ENCODE measurements around the gene LDB2.
"Not testable (repeated sequence)": the region's sequence is repeated elsewhere in the genome, so short reads cannot be mapped to it uniquely, and the experiment has no call there.

Gene LDB2

GRCh38 chr4:16530688-16531635 is 367.5 kb downstream of the LDB2 start:
- no peak for DNase-seq

GRCh38 chr4:16524911-16525554 is 373.4 kb downstream of the LDB2 start:
- DNase-seq: no peak

- DNase-seq: no peak
Observed at GRCh38 chr4:16524406-16524805, 374.0 kb downstream of the LDB2 start.

GRCh38 chr4:16523526-16523925 is 374.9 kb downstream of the LDB2 start:
- not testable (repeated sequence) for DNase-seq

GRCh38 chr4:16521156-16521915 is 377.1 kb downstream of the LDB2 start:
- no peak for DNase-seq

- peak; percentile 17 for DNase-seq
Observed at GRCh38 chr4:16516796-16517439, 381.5 kb downstream of the LDB2 start.

- no peak for DNase-seq
Observed at GRCh38 chr4:16513876-16514275, 384.6 kb downstream of the LDB2 start.

- no peak for DNase-seq
Observed at GRCh38 chr4:16508968-16509367, 389.5 kb downstream of the LDB2 start.

GRCh38 chr4:16505726-16506125 is 392.7 kb downstream of the LDB2 start:
- no peak for DNase-seq

GRCh38 chr4:16505267-16505666 is 393.2 kb downstream of the LDB2 start:
- no peak for DNase-seq

- DNase-seq: no peak
Observed at GRCh38 chr4:16503421-16504100, 394.9 kb downstream of the LDB2 start.

- no peak for DNase-seq
Observed at GRCh38 chr4:16498978-16499377, 399.5 kb downstream of the LDB2 start.

- DNase-seq: no peak
Observed at GRCh38 chr4:16496501-16496900, 401.9 kb downstream of the LDB2 start.

GRCh38 chr4:16492872-16493271 is 405.6 kb downstream of the LDB2 start:
- no peak for DNase-seq

GRCh38 chr4:16489226-16489625 is 409.2 kb downstream of the LDB2 start:
- no peak for DNase-seq

GRCh38 chr4:16488084-16488483 is 410.4 kb downstream of the LDB2 start:
- no peak for DNase-seq

- DNase-seq: no peak
Observed at GRCh38 chr4:16484711-16485110, 413.7 kb downstream of the LDB2 start.

- DNase-seq: no peak
Observed at GRCh38 chr4:16483540-16483939, 414.9 kb downstream of the LDB2 start.

GRCh38 chr4:16480011-16480410 is 418.4 kb downstream of the LDB2 start:
- no peak for DNase-seq

- no peak for DNase-seq
Observed at GRCh38 chr4:16472537-16472936, 425.9 kb downstream of the LDB2 start.

GRCh38 chr4:16467061-16467460 is 431.4 kb downstream of the LDB2 start:
- DNase-seq: no peak

- no peak for DNase-seq
Observed at GRCh38 chr4:16466581-16466980, 431.9 kb downstream of the LDB2 start.
